B cell (primary cell): ENCODE data around the gene QSOX1. TPM values are rescaled to one million over a fixed set of nuclear protein-coding genes. Genes with fewer than 3 reads are reported as not detected.

Experiments
- ATAC-seq: fragments of 200-7000 bp; cut with Tn5 transposase; one replicate; pipeline ENCODE4 v1.10.0; 2021; ENCODE audit warnings: low read depth, mild to moderate bottlenecking, moderate number of reproducible peaks, moderate library complexity
- CTCF ChIA-PET: fragments of 350-600 bp; sonication (Branson Sonifier 250); formaldehyde crosslinking; loops from one replicate; lab custom pipeline; 2021; ENCODE audit warnings: antibody characterized with exemption, inconsistent platforms; lab: Charles Lee
- POLR2A ChIA-PET: fragments of 350-600 bp; sonication (Branson Sonifier 250); formaldehyde crosslinking; loops from one replicate; lab custom pipeline; 2021; ENCODE audit warnings: antibody characterized with exemption; lab: Charles Lee
- DNase-seq: peaks from one replicate; pipeline ENCODE4 v3.0.0; 2013
- H2AFZ ChIP-seq: 2 replicates; pipeline ENCODE4 v1.6.1; 2012; ENCODE audit warnings: mild to moderate bottlenecking, low read depth, low read length; ENCODE audit not compliant: insufficient read depth, poor library complexity, severe bottlenecking
- H3K27ac ChIP-seq, 2 donors: 1 replicate in 1 of 2; 2 replicates in 1 of 2; pipeline ENCODE4 v1.5.1; 2012 to 2013; ENCODE audit warnings: low read length in 2 of 2, mild to moderate bottlenecking in 2 of 2, moderate library complexity in 1 of 2
- H3K27me3 ChIP-seq, 4 experiments: fragments of 200-600 bp in 1 of 4; sonication (generic) in 1 of 4; replicated peaks in 1 of 4; 1 replicate in 2 of 4; 2 replicates in 2 of 4; pipeline versions ENCODE4 v1.6.1 to v1.7.0; 2013 to 2016; ENCODE audit warnings: low read length in 3 of 4, mild to moderate bottlenecking in 2 of 4, mixed read lengths in 1 of 4, moderate library complexity in 1 of 4; ENCODE audit not compliant: insufficient read depth in 4 of 4, control insufficient read depth in 3 of 4; ENCODE audit errors: control extremely low read depth in 1 of 4
- H3K36me3 ChIP-seq, 2 experiments: replicated peaks in 1 of 2; 1 replicate in 1 of 2; 2 replicates in 1 of 2; pipeline versions ENCODE4 v1.6.1 to v1.7.1; 2013; ENCODE audit warnings: low read length in 1 of 2; ENCODE audit not compliant: insufficient read depth in 2 of 2, control insufficient read depth in 1 of 2; ENCODE audit errors: control extremely low read depth in 1 of 2, extremely low read depth in 1 of 2
- H3K4me1 ChIP-seq, 2 donors: fragments of 200-600 bp in 1 of 2; sonication (generic) in 1 of 2; 1 replicate in 1 of 2; 2 replicates in 1 of 2; pipeline versions ENCODE4 v1.5.1 to v1.6.1; 2013 to 2017; ENCODE audit warnings: low read length in 2 of 2; ENCODE audit not compliant: control insufficient read depth in 2 of 2, insufficient read depth in 2 of 2
- H3K4me2 ChIP-seq: replicated peaks from 2 replicates; pipeline ENCODE3; 2012; ENCODE audit warnings: mild to moderate bottlenecking, low read depth, low read length; ENCODE audit not compliant: poor library complexity, severe bottlenecking
- H3K4me3 ChIP-seq, 5 experiments: fragments of 200-600 bp in 1 of 5; sonication (generic) in 1 of 5; 1 replicate in 3 of 5; 2 replicates in 2 of 5; pipeline versions ENCODE4 v1.5.1 to v1.7.0; 2011 to 2016; ENCODE audit warnings: low read length in 4 of 5, mild to moderate bottlenecking in 4 of 5, low read depth in 2 of 5, control low read depth in 1 of 5, moderate library complexity in 1 of 5; ENCODE audit not compliant: insufficient read depth in 1 of 5; ENCODE audit errors: control extremely low read depth in 1 of 5, extremely low read depth in 1 of 5
- H3K79me2 ChIP-seq: fragments of 200-600 bp; sonication (generic); one replicate; pipeline ENCODE4 v1.6.0; 2016; ENCODE audit warnings: low read length; ENCODE audit not compliant: control insufficient read depth, insufficient read depth
- H3K9ac ChIP-seq: fragments of 200-600 bp; sonication (generic); 2 replicates; pipeline ENCODE4 v1.6.1; 2017; ENCODE audit warnings: mild to moderate bottlenecking, low read length, moderate library complexity
- H3K9me3 ChIP-seq, 3 donors: one replicate each; pipeline versions ENCODE4 v1.6.1 to v1.7.1; 2013; ENCODE audit warnings: low read length in 2 of 3; ENCODE audit not compliant: control insufficient read depth in 2 of 3, insufficient read depth in 1 of 3; ENCODE audit errors: control extremely low read depth in 1 of 3
- H4K20me1 ChIP-seq: 2 replicates; pipeline ENCODE4 v1.6.0; 2012; ENCODE audit warnings: mild to moderate bottlenecking, low read length; ENCODE audit not compliant: insufficient read depth, control insufficient read depth, poor library complexity, severe bottlenecking
- H3K27ac Mint-ChIP-seq: one replicate; pipeline ENCODE4 v1.8.0; 2021; ENCODE audit warnings: mixed read lengths
- H3K27me3 Mint-ChIP-seq: one replicate; pipeline ENCODE4 v1.8.0; 2021; ENCODE audit warnings: mixed read lengths
- H3K4me1 Mint-ChIP-seq: one replicate; pipeline ENCODE4 v1.8.0; 2021; ENCODE audit warnings: mixed read lengths
- H3K4me3 Mint-ChIP-seq: one replicate; pipeline ENCODE4 v1.8.0; 2021; ENCODE audit warnings: mixed read lengths
- H3K9me3 Mint-ChIP-seq: one replicate; pipeline ENCODE4 v1.8.0; 2022; ENCODE audit warnings: mixed read lengths; ENCODE audit not compliant: insufficient read depth
- EZH2 ChIP-seq: IDR thresholded peaks from 2 replicates; pipeline ENCODE4 v1.6.1; 2012; ENCODE audit warnings: borderline replicate concordance, low read depth, mild to moderate bottlenecking, moderate library complexity, low read length; ENCODE audit not compliant: insufficient read depth, poor library complexity, severe bottlenecking
- whole genome bisulfite sequencing: methylation state at CpG from one replicate; pipeline ENCODE4 v1.1.5; 2013; ENCODE audit warnings: missing lambda C conversion rate; ENCODE audit not compliant: insufficient coverage; 5-methylcytosine and 5-hydroxymethylcytosine counted together
- intact Hi-C: fragments of 100-400 bp; cut with micrococcal nuclease; formaldehyde crosslinking; loops from one replicate; pipeline ENCODE4 v1.10.0; 2022
- polyA plus RNA-seq: library from polyadenylated mRNA; depleted of rRNA; stranded (reverse); fragments of >200 nt; gene quantifications from 2 replicates; pipeline ENCODE4 v1.2.3, GENCODE V29; 2012
- total RNA-seq, 2 donors: library from RNA; stranded (reverse); fragments of 120-200 nt in 1 of 2; gene quantifications; 1 replicate in 1 of 2; 2 replicates in 1 of 2; pipeline versions ENCODE4 v1.2.3 to v1.2.4, GENCODE V29; 2013 to 2022
- TF ChIP-seq, protein P1 (sequence below): fragments of 200-600 bp; IDR thresholded peaks from one replicate; pipeline ENCODE4 v1.8.0; 2022; ENCODE audit warnings: antibody characterized with exemption, mild to moderate bottlenecking

The QSOX1 gene
- total and polyA plus RNA-seq, 2 donors (not counting 1 experiment from before 2014, with no cell fraction given): 11.4 to 20.6 TPM

DNA sequence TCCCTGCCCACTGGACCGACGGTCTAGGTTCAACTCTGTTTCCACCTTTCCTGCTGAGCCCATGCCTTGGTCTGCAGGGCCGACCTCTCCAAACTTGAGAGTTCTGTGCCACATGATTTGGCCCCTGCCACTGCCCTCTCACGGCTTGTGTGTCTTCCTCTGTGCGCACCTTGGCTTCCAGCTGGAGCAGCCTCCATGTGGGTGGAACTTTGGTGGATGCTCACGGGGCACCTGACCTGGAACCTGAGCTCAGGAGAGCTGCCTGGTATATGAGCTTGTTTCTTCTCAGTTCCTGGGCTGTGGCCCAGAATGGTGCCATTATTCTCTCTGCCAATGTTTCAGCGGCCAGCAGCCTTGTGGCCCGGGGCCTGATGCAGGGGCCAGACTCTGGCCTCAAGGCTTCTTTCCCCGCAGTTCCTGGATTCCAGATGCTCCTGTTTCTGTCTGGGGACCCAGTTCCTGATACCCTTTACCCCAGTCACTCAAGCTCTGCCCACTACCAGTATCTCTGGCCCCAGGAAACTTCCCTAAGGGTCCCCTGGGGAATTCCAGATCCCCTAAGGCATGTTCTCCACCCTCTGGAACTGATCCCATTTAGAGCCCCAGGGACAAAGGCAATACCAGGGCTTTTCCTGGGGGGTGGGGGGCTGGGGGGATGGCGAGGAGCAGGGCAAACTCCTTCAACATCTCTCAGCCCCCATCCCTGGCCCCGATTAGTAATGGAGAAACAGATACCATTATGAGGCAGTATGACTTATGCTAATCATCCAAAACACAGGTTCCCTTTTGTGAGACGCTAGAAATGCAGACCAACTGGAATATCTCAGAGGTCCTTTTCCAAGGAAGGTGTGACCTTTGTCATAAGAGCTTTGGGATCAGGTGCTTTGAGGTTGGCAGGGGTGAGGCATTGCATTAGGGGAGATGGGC is 11.1 kb downstream of the QSOX1 start:
- Histone ChIP-seq H3K9ac (no peak overlapping the region), H3K27me3 (no peaks in the 10 kb centered on the region), H3K9me3 (no peaks in the 10 kb centered on the region), H3K36me3 (peaks cover 0 to 6% of the 10 kb centered on the region in 2 experiments), H3K4me2 (no peak overlapping the region), H2AFZ (no peak overlapping the region), H3K4me3 (no peak overlapping the region), H3K27ac (no peak overlapping the region), H4K20me1 (no peaks in the 10 kb centered on the region), H3K79me2 (peaks cover 3% of the 10 kb centered on the region), H3K4me1 (no peaks in the 10 kb centered on the region)
- no peak for ATAC-seq
- ChIA-PET CTCF (interaction anchor here (8.5 kb wide), 1 partner anchor 13 kb away, joined by 62 read pairs; no protein-coding TSS in a partner anchor), POLR2A (no interaction called here)
- Mint-ChIP-seq H3K27me3 (no peaks in the 10 kb centered on the region), H3K4me1 (peaks cover 2% of the 10 kb centered on the region), H3K27ac (no peak overlapping the region), H3K9me3 (no peaks in the 10 kb centered on the region), H3K4me3 (no peak overlapping the region)
- intact Hi-C loops: no loop called here
- 97% methylated on average over 9 of the region's 12 CpGs for whole genome bisulfite sequencing
- no peak for TF ChIP-seq EZH2
- TF ChIP-seq, protein P1, sequence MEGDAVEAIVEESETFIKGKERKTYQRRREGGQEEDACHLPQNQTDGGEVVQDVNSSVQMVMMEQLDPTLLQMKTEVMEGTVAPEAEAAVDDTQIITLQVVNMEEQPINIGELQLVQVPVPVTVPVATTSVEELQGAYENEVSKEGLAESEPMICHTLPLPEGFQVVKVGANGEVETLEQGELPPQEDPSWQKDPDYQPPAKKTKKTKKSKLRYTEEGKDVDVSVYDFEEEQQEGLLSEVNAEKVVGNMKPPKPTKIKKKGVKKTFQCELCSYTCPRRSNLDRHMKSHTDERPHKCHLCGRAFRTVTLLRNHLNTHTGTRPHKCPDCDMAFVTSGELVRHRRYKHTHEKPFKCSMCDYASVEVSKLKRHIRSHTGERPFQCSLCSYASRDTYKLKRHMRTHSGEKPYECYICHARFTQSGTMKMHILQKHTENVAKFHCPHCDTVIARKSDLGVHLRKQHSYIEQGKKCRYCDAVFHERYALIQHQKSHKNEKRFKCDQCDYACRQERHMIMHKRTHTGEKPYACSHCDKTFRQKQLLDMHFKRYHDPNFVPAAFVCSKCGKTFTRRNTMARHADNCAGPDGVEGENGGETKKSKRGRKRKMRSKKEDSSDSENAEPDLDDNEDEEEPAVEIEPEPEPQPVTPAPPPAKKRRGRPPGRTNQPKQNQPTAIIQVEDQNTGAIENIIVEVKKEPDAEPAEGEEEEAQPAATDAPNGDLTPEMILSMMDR: no peak
- DNase-seq: no peak

DNA sequence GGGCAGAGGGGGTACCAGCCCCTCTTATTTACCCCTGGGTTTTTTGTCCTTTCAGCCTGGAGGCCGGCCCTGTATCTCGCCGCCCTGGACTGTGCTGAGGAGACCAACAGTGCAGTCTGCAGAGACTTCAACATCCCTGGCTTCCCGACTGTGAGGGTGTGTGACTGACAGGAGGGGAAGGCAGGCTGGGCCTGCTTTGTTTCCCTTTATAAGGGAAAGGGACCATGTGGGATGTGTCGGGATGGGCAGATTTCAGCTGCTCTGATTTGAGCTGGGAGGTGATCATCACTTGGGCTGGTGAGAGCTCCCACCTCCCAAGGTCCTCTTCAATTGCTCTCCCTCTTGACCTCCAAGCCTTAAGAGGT is 11.7 kb downstream of the QSOX1 start:
- H3K9me3 ChIP-seq: no peaks in the 10 kb centered on the region
- Mint-ChIP-seq H3K9me3 (no peaks in the 10 kb centered on the region), H3K27me3 (no peaks in the 10 kb centered on the region), H3K4me1 (peaks cover 2% of the 10 kb centered on the region), H3K27ac (no peak overlapping the region), H3K4me3 (no peak overlapping the region)
- ChIA-PET POLR2A (no interaction called here), CTCF (interaction anchor here (1.8 to 8.5 kb wide), 2 partner anchors 8 to 13 kb away, joined by 8 to 62 read pairs; no protein-coding TSS in a partner anchor)
- no peak overlapping the region for H3K4me3 ChIP-seq
- H3K4me2 ChIP-seq: no peak overlapping the region
- H3K27ac ChIP-seq: no peak overlapping the region
- no peak for ATAC-seq
- 100% methylated on average over 2 of the region's 5 CpGs for WGBS
- H4K20me1 ChIP-seq: no peaks in the 10 kb centered on the region
- intact Hi-C loops: no loop called here
- H3K4me1 ChIP-seq: no peaks in the 10 kb centered on the region
- H3K79me2 ChIP-seq: peaks cover 3% of the 10 kb centered on the region
- H3K9ac ChIP-seq: no peak overlapping the region
- H2AFZ ChIP-seq: no peak overlapping the region
- TF ChIP-seq EZH2: no peak
- TF ChIP-seq, protein P1: no peak
- DNase-seq: no peak
- H3K27me3 ChIP-seq: no peaks in the 10 kb centered on the region
- H3K36me3 ChIP-seq: peaks cover 0 to 6% of the 10 kb centered on the region in 2 experiments
